ENCODE results near the gene OR51E1.

The OR51E1 gene

DNA sequence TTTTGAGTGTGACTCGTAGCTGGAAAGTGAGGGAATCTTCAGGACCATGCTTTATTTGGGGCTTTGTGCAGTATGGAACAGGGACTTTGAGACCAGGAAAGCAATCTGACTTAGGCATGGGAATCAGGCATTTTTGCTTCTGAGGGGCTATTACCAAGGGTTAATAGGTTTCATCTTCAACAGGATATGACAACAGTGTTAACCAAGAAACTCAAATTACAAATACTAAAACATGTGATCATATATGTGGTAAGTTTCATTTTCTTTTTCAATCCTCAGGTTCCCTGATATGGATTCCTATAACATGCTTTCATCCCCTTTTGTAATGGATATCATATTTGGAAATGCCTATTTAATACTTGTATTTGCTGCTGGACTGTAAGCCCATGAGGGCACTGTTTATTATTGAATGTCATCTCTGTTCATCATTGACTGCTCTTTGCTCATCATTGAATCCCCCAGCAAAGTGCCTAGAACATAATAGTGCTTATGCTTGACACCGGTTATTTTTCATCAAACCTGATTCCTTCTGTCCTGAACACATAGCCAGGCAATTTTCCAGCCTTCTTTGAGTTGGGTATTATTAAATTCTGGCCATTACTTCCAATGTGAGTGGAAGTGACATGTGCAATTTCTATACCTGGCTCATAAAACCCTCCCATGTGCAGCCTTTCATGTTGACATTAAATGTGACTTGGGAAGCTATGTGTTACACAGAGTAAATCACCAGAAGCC lies 11.0 kb downstream of the OR51E1 start:
- DNase-seq: no peak

- no peak for DNase-seq
Observed at GRCh38 chr11:4658629-4659445, 15.1 kb downstream of the OR51E1 start.

DNA sequence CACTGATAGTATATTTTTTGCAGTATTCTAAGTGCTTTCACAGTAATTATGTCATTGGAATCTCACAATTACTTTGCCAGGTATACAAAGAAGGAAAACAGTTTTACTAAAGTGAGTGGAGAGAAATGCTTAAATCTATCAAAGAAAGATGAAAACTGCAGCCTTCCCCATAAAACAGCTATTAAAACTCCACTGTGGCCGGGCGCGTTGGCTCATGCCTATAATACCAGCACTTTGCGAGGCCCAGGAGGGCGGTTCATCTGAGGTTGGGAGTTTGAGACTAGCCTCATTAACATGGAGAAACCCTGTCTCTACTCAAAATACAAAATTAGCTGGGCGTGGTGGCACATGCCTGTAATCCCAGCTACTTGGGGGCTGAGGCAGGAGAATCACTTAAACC lies 19.1 kb downstream of the OR51E1 start:
- DNase-seq: no peak

DNA sequence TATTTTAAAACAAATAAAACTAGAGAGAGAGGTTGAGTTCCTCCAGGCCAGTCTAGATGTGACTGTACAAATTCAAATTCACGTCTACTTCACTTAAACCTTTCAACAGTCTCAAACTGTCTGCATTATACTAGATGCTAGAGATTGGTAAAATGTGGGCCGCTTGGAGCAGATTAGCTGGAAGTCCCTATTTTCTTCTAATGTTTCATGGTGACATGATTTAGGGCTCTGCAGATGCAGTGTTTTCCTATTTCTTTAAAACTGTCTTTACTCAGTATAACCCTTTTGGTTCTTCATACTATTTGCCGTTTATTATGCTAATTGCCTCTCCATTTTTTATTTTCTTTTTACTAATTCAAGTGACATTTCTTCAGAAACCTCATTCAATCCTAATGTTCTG lies 20.4 kb downstream of the OR51E1 start:
- no peak for DNase-seq

- no peak for DNase-seq
Observed at GRCh38 chr11:4664786-4665185, 21.0 kb downstream of the OR51E1 start.

GRCh38 chr11:4665424-4665823 lies 21.6 kb downstream of the OR51E1 start:
- DNase-seq: no peak

GRCh38 chr11:4671741-4672140 lies 28.0 kb downstream of the OR51E1 start:
- no peak for DNase-seq

DNA sequence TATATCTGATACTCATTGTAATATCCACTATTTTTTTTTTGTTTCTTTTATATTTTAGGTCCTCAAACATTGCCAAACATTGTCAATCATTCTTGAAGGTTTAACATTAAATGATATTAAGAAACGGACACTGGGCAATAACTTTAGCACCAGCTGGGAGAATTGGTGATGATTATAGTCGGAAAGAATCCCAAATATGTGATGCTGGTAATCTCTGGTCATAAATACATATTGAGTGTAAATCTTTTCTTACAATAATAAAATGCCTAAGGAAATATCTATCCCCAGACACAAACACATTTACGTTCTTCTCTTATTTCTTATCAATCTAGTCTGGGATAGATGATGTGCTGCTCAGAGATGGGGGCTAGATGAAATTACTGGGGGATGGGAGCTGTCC lies 28.7 kb downstream of the OR51E1 start:
- DNase-seq: no peak

DNA sequence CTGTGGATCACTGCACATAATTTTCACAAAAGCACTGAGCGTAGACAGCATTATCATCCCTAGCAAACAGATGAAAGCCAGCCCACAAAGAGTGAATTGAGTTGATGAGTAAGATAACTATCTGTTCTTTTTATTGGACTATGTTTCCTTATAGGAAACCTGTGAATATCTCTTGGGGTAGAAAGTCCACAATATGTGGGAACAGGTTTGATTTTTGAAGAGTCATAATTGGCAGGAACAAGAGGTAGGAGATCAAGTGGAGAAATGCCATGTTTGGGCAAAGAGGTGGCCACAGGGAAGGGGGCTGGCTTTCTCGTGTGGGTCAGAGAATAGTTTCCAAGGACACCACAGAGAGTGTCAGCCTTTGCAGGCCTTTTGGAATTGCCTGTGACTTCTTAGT lies 30.0 kb downstream of the OR51E1 start:
- no peak for DNase-seq

GRCh38 chr11:4677948-4678347 lies 34.2 kb downstream of the OR51E1 start:
- no peak for DNase-seq

GRCh38 chr11:4680341-4680740 lies 36.6 kb downstream of the OR51E1 start:
- no peak for DNase-seq

GRCh38 chr11:4682623-4683419 lies 39.0 kb downstream of the OR51E1 start:
- DNase-seq: no peak

- no peak for DNase-seq
Observed at GRCh38 chr11:4684631-4685285, 41.0 kb downstream of the OR51E1 start.

GRCh38 chr11:4695442-4695841 lies 51.7 kb downstream of the OR51E1 start:
- DNase-seq: no peak

- no peak for DNase-seq
Observed at GRCh38 chr11:4697585-4697984, 53.8 kb downstream of the OR51E1 start, which contains the start of gene OR51E2. Gene OR51E2, minus strand, starts transcription at chr11:4697853. Its CDS starts 15,142 bp downstream, at chr11:4682711.

- DNase-seq: no peak
Observed at GRCh38 chr11:4699697-4700435, 56.1 kb downstream of the OR51E1 start.

DNA sequence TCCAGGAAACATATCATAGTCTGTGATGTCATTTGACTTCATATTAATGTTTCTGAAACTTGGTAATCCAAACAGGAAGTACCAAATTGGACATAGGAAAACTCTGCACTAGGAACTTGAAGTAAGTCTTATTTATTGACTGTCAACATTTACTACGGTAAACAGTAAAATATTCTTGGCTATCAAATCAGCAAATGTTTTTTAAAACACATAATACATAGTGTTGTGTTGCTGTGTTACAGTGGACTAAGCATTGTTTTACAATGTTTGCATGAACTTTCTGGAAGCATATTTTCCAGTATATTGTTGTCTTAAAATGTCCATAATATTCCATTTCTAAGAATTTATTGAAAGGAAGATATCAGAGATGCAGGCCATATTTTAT lies 56.6 kb downstream of the OR51E1 start:
- no peak for DNase-seq

DNA sequence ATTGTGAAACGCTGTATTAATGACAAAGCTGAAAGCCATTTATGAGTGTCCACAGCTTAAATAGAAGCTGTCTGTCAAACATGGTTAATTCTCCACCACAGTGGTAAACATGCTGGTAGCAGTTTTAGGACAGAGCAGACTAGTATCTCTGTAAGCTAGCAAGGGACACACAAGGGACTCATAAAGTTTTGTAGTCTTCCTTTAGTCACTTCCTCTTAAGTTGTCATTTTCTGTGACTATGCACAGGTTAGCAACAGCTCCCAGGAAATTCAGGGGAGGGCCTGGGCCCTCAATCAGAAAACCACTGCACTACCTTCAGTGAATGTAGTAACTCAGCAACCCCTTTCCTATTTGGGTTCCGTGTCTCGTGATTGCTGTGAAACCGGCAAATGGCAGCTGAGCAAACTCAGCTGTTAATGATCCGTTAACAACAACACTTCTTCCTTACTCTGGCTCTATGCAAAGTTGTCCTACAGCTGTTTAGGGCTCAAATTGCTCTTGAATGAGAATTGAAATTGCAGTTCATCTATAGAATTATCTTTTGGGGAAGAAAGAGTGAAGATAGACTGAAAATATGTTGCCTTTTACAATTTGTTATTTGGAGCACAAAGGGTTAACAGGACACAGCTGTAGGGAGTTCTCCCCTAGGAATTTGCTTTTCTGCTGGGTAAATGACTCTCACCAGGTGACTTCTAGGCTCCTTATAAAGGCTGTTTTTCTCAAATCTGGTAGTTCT lies 60.4 kb downstream of the OR51E1 start, which contains the start of gene MMP26:
Gene MMP26 (plus strand): TSS at position 731 of the 736 bp plus-strand sequence.
- peak; percentile 21 for DNase-seq

- no peak for DNase-seq
Observed at GRCh38 chr11:4704790-4705334, 61.1 kb downstream of the OR51E1 start.
